Frontal cortex (tissue), 4 donors: ENCODE results near the gene ELFN2. TPM values are rescaled to one million over a fixed set of nuclear protein-coding genes. Genes with fewer than 3 reads are reported as not detected.

Source experiments
- DNase-seq, 2 donors: peaks; one replicate each; pipeline ENCODE4 v3.0.0; 2012; ENCODE audit warnings: low spot score in 2 of 2
- FAIRE-seq: peaks from 2 replicates; lab custom pipeline; 2012; peaks lifted over from hg19 to GRCh38; lab: Jason Lieb, UNC
- total RNA-seq: library from RNA; depleted of rRNA; stranded (reverse); fragments of >200 nt; gene quantifications from one replicate; pipeline ENCODE4 v1.2.3, GENCODE V29; 2014
- donor health status: control.
- donor health status: control.
- donor health status: control.

Gene ELFN2
- total RNA-seq, 1 donor from 2014 or later, result 7.7 TPM

- FAIRE-seq, result no peak
- DNase-seq, result peak in 1 of 2 donors; percentile 52
These were observed 1.6 kb upstream of the ELFN2 start for GRCh38 chr22:37428649-37429586.

- FAIRE-seq (no peak), DNase-seq (no peak)
These were observed 694 bp upstream of the ELFN2 start for GRCh38 chr22:37427711-37428635.

- FAIRE-seq (no peak), DNase-seq (no peak)
These were observed 559 bp downstream of the ELFN2 start for GRCh38 chr22:37426706-37427134.

GRCh38 chr22:37425800-37426705 lies 1.2 kb downstream of the ELFN2 start:
- DNase-seq (no peak), FAIRE-seq (no peak)

- FAIRE-seq, result no peak
- DNase-seq, result no peak
These were observed 1.9 kb downstream of the ELFN2 start for GRCh38 chr22:37425369-37425768.

DNA sequence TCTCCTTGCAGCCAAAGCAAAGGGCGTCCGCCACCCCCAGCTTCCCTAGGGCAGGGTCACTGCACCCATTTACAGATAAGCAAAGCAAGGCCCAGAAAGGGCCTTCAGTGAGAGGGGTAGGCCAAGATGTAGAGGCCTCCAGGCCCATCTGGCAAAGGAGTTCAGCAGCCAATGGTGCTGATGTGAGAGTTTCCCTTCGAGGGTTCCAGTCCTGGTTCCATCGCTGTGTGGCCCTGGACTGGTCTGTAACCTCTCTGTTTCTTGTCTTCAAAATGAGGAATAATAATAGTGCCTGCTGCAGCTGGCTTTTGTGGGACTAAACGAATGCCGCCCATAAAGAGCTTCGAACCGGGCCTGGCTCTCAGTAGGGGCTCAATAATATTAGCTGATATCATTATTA lies 4.0 kb downstream of the ELFN2 start:
- FAIRE-seq, result no peak
- DNase-seq, result no peak

- DNase-seq (no peak), FAIRE-seq (no peak)
These were observed 5.8 kb downstream of the ELFN2 start for GRCh38 chr22:37421468-37421877.

- no peak for DNase-seq
- no peak for FAIRE-seq
These were observed 6.4 kb downstream of the ELFN2 start for GRCh38 chr22:37420686-37421467.

DNA sequence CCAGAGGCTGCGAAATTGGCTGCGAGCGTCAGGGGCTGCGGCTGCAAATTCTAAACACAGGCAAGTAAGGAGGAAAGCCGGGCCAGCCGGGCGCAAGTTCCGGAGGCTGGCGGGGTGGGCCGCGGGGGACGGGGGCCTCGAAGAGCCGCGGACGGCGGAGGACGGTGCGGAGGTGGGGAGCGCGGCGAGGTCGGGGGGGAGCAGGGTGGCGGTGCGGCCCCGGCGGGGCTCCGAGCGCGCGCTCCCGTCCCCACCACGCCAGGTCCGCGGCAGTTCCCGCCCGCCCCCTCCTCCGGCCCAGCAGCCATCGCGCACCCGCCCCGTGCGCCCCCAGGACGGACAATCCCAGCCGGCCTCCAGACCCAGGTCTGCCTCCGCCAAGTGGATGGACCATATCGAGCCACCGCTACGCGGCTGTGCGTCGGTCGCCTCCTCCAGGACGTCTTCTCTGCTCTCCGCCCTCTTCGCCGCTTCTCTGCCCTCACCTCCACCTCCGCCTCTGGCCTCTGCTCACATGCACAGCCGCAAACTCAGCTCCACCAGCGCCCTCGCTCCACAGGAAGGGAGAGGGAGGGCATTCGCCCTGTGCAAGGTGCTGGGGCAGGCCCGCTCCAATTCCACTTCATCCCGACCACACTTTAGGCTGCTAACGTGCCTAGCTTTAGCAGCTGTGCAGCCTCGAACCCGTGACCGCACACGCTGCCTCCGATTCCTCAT lies 7.2 kb downstream of the ELFN2 start:
- FAIRE-seq (no peak), DNase-seq (no peak)

DNA sequence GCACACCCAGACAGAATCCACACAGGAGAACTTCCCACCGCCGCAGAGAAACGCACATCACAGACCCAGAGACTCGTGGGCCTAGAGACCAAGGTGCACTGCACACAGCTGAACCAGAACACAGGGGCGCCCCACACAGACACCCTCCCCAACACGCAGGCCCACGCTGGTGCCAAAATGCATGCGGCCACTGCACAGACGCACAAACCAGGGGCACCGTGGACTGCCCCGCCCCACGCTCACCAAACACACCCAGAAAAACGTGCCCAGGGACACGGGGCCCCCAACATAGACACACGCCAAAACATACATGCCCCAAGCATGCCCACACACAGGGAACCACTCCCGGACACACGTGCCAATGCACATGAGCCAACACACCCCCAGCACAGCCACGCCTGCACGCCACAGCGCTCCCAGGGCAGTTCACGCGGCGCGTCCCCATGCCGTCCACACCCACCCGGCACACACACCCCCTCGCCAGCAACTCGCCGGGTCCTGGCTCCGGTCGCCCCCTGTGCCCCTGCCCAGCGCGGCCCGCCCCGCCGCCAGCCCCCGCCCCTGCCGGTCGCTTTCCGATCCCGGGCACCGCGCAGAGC lies 7.8 kb downstream of the ELFN2 start:
- DNase-seq, result no peak
- FAIRE-seq, result no peak

GRCh38 chr22:37418627-37419369 lies 8.5 kb downstream of the ELFN2 start:
- DNase-seq (no peak), FAIRE-seq (no peak)

DNA sequence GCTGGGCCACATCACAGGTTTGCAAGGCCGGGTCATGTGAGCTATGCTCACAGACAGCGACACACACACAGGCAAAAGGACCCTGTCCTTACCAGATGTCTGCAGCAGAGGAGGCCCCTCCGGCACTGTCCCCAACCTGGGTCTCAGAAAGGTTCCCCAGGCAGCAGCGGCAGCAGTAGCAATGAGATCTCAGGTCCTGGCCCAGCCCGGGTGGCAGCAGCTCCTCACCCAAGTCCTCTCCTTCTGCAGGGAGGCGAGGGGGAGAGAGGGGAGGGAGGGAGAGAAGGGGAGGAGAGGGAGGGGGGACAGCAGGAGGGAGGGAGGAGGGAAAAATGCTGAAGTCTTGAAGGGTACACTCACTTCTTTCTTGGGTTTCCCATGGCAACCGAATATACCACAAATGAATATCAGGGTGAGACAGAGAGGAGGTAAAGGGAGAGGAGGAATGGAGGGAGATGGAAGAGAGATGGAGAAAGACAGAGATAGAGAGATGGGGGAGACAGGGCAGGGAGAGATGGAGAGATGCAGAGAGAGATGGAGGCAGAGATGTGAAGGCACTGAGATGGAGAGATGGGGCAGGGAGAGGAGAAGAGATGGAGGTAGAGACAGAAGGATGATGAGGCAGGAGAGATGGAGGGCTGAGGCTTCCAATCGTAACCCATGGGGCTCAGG lies 9.5 kb downstream of the ELFN2 start:
- DNase-seq (no peak), FAIRE-seq (no peak)

- DNase-seq, result no peak
These were observed 10.0 kb downstream of the ELFN2 start for GRCh38 chr22:37417264-37417663.

DNA sequence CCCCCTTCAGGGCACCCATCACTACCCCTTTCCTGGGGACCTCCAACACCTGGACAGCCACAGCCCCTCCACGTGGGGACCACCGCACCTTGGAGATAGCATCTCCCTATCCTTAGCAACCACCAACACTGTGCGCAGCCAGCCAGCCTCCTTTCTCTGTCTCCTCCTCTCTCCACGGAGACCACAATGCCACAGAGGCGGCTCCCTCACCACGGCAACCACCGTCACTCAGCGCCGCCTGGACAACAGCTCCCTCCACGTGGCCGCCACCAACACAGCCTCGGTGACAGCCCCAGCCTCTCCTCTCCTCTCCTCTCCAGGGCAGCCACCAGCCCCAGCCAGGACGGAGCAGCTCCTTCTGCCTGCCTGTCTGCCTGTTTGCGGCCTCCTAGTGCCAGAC lies 10.5 kb downstream of the ELFN2 start:
- DNase-seq (peak in 1 of 2 donors; percentile 65), FAIRE-seq (no peak)

More at GRCh38 chr22:37417264-37417663, 10.0 kb downstream of the ELFN2 start:
- no peak for FAIRE-seq

- FAIRE-seq (no peak), DNase-seq (no peak)
These were observed 10.9 kb downstream of the ELFN2 start for GRCh38 chr22:37416389-37416788.

- DNase-seq (no peak), FAIRE-seq (no peak)
These were observed 12.1 kb downstream of the ELFN2 start for GRCh38 chr22:37415210-37415609.

- FAIRE-seq (no peak), DNase-seq (no peak)
These were observed 13.0 kb downstream of the ELFN2 start for GRCh38 chr22:37414288-37414687.
